ENCODE data around the gene PRSS23. TPM values are rescaled to one million over a fixed set of nuclear protein-coding genes. Genes with fewer than 3 reads are reported as not detected.
"Not testable (repeated sequence)": the region's sequence is repeated elsewhere in the genome, so short reads cannot be mapped to it uniquely, and the experiment has no call there.

The PRSS23 gene
- total and polyA plus RNA-seq, 9 donors: 14.5 to 37.5 (median 26.1) TPM

GRCh38 chr11:86834376-86834775, 34.0 kb downstream of the PRSS23 start:
- 95% methylated on average over 4 of the region's 6 CpGs for WGBS (ENCODE audit: insufficient coverage)

DNA sequence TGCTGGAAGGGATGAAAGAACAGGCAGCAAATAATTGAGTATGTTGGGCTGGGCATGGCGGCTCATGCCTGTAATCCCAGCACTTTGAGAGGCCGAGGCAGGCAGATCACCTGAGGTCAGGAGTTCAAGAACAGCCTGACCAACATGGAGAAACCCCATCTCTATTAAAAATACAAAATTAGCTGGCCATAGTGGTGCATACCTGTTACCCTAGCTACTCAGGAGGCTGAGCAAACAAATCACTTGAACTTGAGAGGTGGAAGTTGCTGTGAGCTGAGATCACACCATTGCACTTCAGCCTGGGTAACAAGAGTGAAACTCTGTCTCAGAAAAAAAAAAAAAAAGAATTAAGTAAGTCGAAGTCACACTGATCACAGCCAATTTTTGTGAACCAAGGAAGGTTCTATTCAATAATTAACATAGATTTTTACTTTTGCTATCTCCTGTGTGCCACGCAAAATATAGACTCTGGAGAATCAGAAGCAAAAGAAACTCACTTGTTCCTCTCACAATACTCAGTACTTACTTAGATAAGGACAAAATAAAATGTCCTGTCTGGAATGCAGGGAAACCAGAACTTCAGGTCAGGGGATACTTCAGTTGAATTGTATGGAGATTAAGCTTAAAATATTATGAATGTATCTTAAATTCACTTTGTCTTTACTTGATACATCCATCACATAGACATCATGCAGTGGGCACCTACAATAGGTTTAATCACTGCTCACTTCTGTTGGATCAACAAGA, 44.6 kb downstream of the PRSS23 start:
- not testable (repeated sequence) for H3K9me3 ChIP-seq (replicated peaks; ENCODE audit: control insufficient read depth, low read depth, low read length); H3K27ac ChIP-seq (ENCODE audit: low read length); H3K4me1 ChIP-seq (ENCODE audit: control insufficient read depth, insufficient read depth, low read length); DNase-seq; H3K27me3 ChIP-seq (ENCODE audit: control insufficient read depth, insufficient read depth, low read length); H3K4me3 ChIP-seq (ENCODE audit: low read length); H3K36me3 ChIP-seq (ENCODE audit: control insufficient read depth, insufficient read depth, low read length)
- WGBS (ENCODE audit: insufficient coverage): no CpG with 5 or more reads among the region's 4 CpGs

More at GRCh38 chr11:86834376-86834775, 34.0 kb downstream of the PRSS23 start:
- H3K27ac ChIP-seq (ENCODE audit: low read length); H3K4me1 ChIP-seq (ENCODE audit: control insufficient read depth, insufficient read depth, low read length); DNase-seq; H3K36me3 ChIP-seq (ENCODE audit: control insufficient read depth, insufficient read depth, low read length); H3K9me3 ChIP-seq (replicated peaks; ENCODE audit: control insufficient read depth, low read depth, low read length); H3K27me3 ChIP-seq (ENCODE audit: control insufficient read depth, insufficient read depth, low read length); H3K4me3 ChIP-seq (ENCODE audit: low read length): not testable (repeated sequence)

DNA sequence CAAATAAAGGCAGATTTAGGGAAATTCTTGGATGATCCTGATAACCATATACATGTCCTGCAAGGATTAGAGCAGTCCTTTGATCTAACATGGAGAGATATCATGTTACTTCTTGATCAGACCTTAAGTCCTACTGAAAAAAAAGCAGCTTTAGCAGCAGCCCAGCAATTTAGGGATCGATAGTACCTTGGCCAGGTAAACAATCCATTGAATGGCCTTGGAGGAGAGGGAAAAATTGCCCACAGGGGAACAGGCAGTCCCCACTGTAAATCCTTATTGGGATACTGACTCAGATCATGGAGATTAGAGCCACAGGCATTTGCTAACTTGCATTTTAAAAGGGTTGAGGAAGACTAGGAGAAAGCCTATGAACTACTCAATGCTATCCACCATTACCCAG, 47.8 kb downstream of the PRSS23 start:
- H3K27me3 ChIP-seq (ENCODE audit: control insufficient read depth, insufficient read depth, low read length): no peaks in the 10 kb centered on the region
- no peak for DNase-seq
- no peak overlapping the region for H3K4me3 ChIP-seq (ENCODE audit: low read length)
- no peaks in the 10 kb centered on the region for H3K4me1 ChIP-seq (ENCODE audit: control insufficient read depth, insufficient read depth, low read length)
- no peak overlapping the region for H3K27ac ChIP-seq (ENCODE audit: low read length)
- no peaks in the 10 kb centered on the region for H3K9me3 ChIP-seq (replicated peaks; ENCODE audit: control insufficient read depth, low read depth, low read length)
- no CpG with 5 or more reads among the region's 1 CpG for WGBS (ENCODE audit: insufficient coverage)
- H3K36me3 ChIP-seq (ENCODE audit: control insufficient read depth, insufficient read depth, low read length): no peaks in the 10 kb centered on the region

GRCh38 chr11:86849679-86850078, 49.3 kb downstream of the PRSS23 start:
- H3K27me3 ChIP-seq (ENCODE audit: control insufficient read depth, insufficient read depth, low read length): no peaks in the 10 kb centered on the region
- no peaks in the 10 kb centered on the region for H3K4me1 ChIP-seq (ENCODE audit: control insufficient read depth, insufficient read depth, low read length)
- no peak overlapping the region for H3K27ac ChIP-seq (ENCODE audit: low read length)
- H3K36me3 ChIP-seq (ENCODE audit: control insufficient read depth, insufficient read depth, low read length): no peaks in the 10 kb centered on the region
- H3K4me3 ChIP-seq (ENCODE audit: low read length): no peak overlapping the region
- no CpG with 5 or more reads among the region's 2 CpGs for WGBS (ENCODE audit: insufficient coverage)
- H3K9me3 ChIP-seq (replicated peaks; ENCODE audit: control insufficient read depth, low read depth, low read length): no peaks in the 10 kb centered on the region
- DNase-seq: no peak

Other genes starting within 250 kb of the PRSS23 start
- 12.4 TPM for gene ME3, start 127.9 kb upstream of the PRSS23 start, total RNA-seq
- gene ME3, start 127.9 kb upstream of the PRSS23 start, polyA plus RNA-seq (ENCODE audit: insufficient read depth in 1 of 8, insufficient read length in 8 of 8, low replicate concordance in 1 of 8): 10 to 100 TPM in 3 of 8 donors, 1 to 10 TPM in 5; 7.0 to 10.6 (median 9.4) TPM
- 40.5 TPM for gene FZD4, start 154.9 kb downstream of the PRSS23 start, total RNA-seq
- 10 to 100 TPM; 25.8 to 40.0 (median 31.4) TPM for gene FZD4, start 154.9 kb downstream of the PRSS23 start, polyA plus RNA-seq (ENCODE audit: insufficient read depth in 1 of 8, insufficient read length in 8 of 8, low replicate concordance in 1 of 8)
- gene TMEM135, start 237.4 kb downstream of the PRSS23 start, total RNA-seq: 15.3 TPM
- 10 to 100 TPM; 10.5 to 21.1 (median 14.3) TPM for gene TMEM135, start 237.4 kb downstream of the PRSS23 start, polyA plus RNA-seq (ENCODE audit: insufficient read depth in 1 of 8, insufficient read length in 8 of 8, low replicate concordance in 1 of 8)

Measured in muscle of leg (tissue), 11 donors.